HL-60 (cell line): Measurements from ENCODE around the gene FAXC.

Source experiments
- GABPA ChIP-seq: IDR thresholded peaks from 2 replicates; pipeline ENCODE4 v1.6.1; 2012; ENCODE audit warnings: low read depth
- POLR2AphosphoS5 ChIP-seq: IDR thresholded peaks from 2 replicates; pipeline ENCODE4 v1.6.1; 2012; ENCODE audit warnings: low read depth
- SPI1 ChIP-seq: IDR thresholded peaks from 2 replicates; pipeline ENCODE4 v1.6.1; 2012; ENCODE audit warnings: low read depth, mild to moderate bottlenecking, borderline replicate concordance
- TF ChIP-seq, protein P1 (sequence below): IDR thresholded peaks from 2 replicates; pipeline ENCODE4 v1.6.1; 2012; ENCODE audit warnings: low read depth; ENCODE audit not compliant: insufficient replicate concordance
- TF ChIP-seq, protein P2 (sequence below): IDR thresholded peaks from one replicate; pipeline ENCODE4 v1.5.1; 2011; ENCODE audit warnings: low read length, control low read depth, inconsistent platforms; ENCODE audit not compliant: insufficient read depth

DNA sequence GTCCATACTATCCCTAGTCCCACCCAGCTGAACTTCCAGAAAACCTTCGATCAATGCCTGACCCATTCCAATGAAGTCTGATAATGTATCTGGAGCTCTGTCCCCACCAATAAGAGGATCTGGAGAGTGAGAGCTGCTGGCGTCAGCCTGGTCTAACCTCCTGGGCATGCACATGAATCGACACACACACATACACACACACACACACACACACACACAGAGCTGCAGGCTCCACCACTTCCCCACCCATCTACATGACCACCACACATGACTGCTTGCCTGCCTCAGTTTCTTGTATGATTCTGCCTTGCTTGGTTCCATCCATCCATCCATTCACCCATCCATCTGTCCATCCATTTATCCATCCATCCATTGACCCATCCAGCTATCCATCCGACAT, 60.8 kb downstream of the FAXC start:
- TF ChIP-seq, protein P1, sequence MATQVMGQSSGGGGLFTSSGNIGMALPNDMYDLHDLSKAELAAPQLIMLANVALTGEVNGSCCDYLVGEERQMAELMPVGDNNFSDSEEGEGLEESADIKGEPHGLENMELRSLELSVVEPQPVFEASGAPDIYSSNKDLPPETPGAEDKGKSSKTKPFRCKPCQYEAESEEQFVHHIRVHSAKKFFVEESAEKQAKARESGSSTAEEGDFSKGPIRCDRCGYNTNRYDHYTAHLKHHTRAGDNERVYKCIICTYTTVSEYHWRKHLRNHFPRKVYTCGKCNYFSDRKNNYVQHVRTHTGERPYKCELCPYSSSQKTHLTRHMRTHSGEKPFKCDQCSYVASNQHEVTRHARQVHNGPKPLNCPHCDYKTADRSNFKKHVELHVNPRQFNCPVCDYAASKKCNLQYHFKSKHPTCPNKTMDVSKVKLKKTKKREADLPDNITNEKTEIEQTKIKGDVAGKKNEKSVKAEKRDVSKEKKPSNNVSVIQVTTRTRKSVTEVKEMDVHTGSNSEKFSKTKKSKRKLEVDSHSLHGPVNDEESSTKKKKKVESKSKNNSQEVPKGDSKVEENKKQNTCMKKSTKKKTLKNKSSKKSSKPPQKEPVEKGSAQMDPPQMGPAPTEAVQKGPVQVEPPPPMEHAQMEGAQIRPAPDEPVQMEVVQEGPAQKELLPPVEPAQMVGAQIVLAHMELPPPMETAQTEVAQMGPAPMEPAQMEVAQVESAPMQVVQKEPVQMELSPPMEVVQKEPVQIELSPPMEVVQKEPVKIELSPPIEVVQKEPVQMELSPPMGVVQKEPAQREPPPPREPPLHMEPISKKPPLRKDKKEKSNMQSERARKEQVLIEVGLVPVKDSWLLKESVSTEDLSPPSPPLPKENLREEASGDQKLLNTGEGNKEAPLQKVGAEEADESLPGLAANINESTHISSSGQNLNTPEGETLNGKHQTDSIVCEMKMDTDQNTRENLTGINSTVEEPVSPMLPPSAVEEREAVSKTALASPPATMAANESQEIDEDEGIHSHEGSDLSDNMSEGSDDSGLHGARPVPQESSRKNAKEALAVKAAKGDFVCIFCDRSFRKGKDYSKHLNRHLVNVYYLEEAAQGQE: no peak
- TF ChIP-seq, protein P2, sequence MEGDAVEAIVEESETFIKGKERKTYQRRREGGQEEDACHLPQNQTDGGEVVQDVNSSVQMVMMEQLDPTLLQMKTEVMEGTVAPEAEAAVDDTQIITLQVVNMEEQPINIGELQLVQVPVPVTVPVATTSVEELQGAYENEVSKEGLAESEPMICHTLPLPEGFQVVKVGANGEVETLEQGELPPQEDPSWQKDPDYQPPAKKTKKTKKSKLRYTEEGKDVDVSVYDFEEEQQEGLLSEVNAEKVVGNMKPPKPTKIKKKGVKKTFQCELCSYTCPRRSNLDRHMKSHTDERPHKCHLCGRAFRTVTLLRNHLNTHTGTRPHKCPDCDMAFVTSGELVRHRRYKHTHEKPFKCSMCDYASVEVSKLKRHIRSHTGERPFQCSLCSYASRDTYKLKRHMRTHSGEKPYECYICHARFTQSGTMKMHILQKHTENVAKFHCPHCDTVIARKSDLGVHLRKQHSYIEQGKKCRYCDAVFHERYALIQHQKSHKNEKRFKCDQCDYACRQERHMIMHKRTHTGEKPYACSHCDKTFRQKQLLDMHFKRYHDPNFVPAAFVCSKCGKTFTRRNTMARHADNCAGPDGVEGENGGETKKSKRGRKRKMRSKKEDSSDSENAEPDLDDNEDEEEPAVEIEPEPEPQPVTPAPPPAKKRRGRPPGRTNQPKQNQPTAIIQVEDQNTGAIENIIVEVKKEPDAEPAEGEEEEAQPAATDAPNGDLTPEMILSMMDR: no peak
- TF ChIP-seq POLR2AphosphoS5 (no peak), GABPA (no peak), SPI1 (no peak)
